Psoas muscle (tissue), 8 donors: ENCODE measurements around the gene LMOD1. TPM values are rescaled to one million over a fixed set of nuclear protein-coding genes. Genes with fewer than 3 reads are reported as not detected.

Source experiments
- ATAC-seq, 4 donors: fragments of 200-7000 bp; cut with Tn5 transposase; one replicate each; pipeline ENCODE4 v1.9.1; 2020; ENCODE audit warnings: moderate library complexity in 3 of 4, mild to moderate bottlenecking in 2 of 4
- DNase-seq, 2 donors: peaks; one replicate each; pipeline ENCODE4 v3.0.0-alpha.2; 2020
- H3K27ac ChIP-seq: fragments of 200-600 bp; one replicate; pipeline ENCODE4 v1.8.0; 2022
- H3K27me3 ChIP-seq, 3 donors: fragments of 200-600 bp in 1 of 3; one replicate each; pipeline versions ENCODE4 v1.6.1 to v1.8.0; 2013 to 2022; ENCODE audit warnings: low read length in 2 of 3, mild to moderate bottlenecking in 2 of 3, moderate library complexity in 1 of 3; ENCODE audit not compliant: insufficient read depth in 3 of 3
- H3K36me3 ChIP-seq, 2 donors: fragments of 200-600 bp in 1 of 2; one replicate each; pipeline versions ENCODE4 v1.6.1 to v1.8.0; 2013 to 2022; ENCODE audit warnings: low read depth in 1 of 2, mild to moderate bottlenecking in 1 of 2, moderate library complexity in 1 of 2; ENCODE audit not compliant: insufficient read depth in 1 of 2
- H3K4me1 ChIP-seq: fragments of 200-600 bp; one replicate; pipeline ENCODE4 v1.8.0; 2022
- H3K4me3 ChIP-seq: fragments of 200-600 bp; one replicate; pipeline ENCODE4 v1.8.0; 2022; ENCODE audit warnings: mild to moderate bottlenecking
- H3K9me3 ChIP-seq: fragments of 200-600 bp; one replicate; pipeline ENCODE4 v1.8.0; 2022
- WGBS, 3 donors: extraction: QIAGEN DNeasy Blood & Tissue Kit; methylation state at CpG; one replicate each; pipeline versions ENCODE4 v1.1.6 to v1.1.7; 2013; 5-methylcytosine and 5-hydroxymethylcytosine counted together
- intact Hi-C, 2 donors: fragments of 100-400 bp; cut with DNase I; formaldehyde crosslinking; loops; one replicate each; pipeline versions ENCODE4 v1.11.0 to v1.14.2; 2022
- polyA plus RNA-seq, 3 donors: library from polyadenylated mRNA; stranded (reverse); fragments of 200-250 nt; gene quantifications; one replicate each; pipeline ENCODE4 v1.2.3, GENCODE V29; 2013
- total RNA-seq, 4 donors: library from RNA; stranded (reverse); fragmentation: NEBNext Ultra II Directional in 2 of 4; extraction: Animal tissue kit (Norgen Biotek cat#: 25700) in 2 of 4; gene quantifications; one replicate each; pipeline versions ENCODE4 v1.2.1 to v1.2.4, GENCODE V29; 2021 to 2023
- TF ChIP-seq, protein P1 (sequence below): fragments of 200-600 bp; IDR thresholded peaks from one replicate; pipeline ENCODE4 v1.8.0; 2022; ENCODE audit warnings: antibody characterized with exemption
- donor health status: healthy with polysubstance abuse.
- donor health status: DM: no; HTN: no; CAD: no; lungs with moderate emphysema.
- donor health status: Bipolar disorder and iron deficiency.
- donor health status: healthy.
- donor health status: DM: yes; HTN: yes; CAD: no.
- donor health status: DM: no; HTN: no; CAD: no.
- donor health status: DM: no; HTN: no; CAD: no.
- donor health status: DM: yes; HTN: yes; CAD: no.

The LMOD1 gene
- total and polyA plus RNA-seq, 7 donors: 4.9 to 45.4 (median 15.5) TPM

DNA sequence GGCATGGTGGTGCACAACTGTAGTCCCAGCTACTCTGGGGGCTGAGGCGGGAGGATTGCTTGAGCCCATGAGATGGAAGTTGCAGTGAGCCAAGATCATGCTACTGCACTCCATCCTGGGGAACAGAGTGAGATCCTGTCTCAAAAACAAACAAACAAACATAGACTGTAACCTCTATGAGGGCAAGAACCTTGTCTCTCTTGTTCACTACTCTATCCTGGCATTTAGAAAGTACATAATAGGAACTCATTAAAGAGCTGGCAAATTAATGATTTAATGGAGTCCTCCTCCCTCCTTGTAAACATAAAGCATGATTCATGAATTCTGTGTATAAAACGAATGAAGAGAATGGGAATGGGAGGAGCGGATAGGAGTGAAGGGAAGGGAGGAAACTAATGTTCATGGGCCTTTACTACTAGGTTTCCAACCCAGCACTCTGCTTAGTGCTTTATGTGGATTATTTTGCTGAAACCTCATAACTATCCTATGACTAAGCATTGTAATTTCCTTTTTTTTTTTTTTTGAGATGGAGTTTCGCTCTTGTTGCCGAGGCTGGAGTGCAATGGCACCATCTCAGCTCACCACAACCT is 8.6 kb downstream of the LMOD1 start:
- ATAC-seq: no peak
- no peak for DNase-seq
- 63 to 79% (median 64%) methylated on average over 5 of the region's 5 CpGs for WGBS, 3 donors
- H3K4me3 ChIP-seq: no peak overlapping the region
- H3K4me1 ChIP-seq: peaks cover 33% of the 10 kb centered on the region
- no peaks in the 10 kb centered on the region for H3K36me3 ChIP-seq
- intact Hi-C loops: no loop called here
- H3K9me3 ChIP-seq: no peaks in the 10 kb centered on the region
- H3K27me3 ChIP-seq: no peaks in the 10 kb centered on the region
- peak overlapping the region; percentile 86 for H3K27ac ChIP-seq
- TF ChIP-seq, protein P1, sequence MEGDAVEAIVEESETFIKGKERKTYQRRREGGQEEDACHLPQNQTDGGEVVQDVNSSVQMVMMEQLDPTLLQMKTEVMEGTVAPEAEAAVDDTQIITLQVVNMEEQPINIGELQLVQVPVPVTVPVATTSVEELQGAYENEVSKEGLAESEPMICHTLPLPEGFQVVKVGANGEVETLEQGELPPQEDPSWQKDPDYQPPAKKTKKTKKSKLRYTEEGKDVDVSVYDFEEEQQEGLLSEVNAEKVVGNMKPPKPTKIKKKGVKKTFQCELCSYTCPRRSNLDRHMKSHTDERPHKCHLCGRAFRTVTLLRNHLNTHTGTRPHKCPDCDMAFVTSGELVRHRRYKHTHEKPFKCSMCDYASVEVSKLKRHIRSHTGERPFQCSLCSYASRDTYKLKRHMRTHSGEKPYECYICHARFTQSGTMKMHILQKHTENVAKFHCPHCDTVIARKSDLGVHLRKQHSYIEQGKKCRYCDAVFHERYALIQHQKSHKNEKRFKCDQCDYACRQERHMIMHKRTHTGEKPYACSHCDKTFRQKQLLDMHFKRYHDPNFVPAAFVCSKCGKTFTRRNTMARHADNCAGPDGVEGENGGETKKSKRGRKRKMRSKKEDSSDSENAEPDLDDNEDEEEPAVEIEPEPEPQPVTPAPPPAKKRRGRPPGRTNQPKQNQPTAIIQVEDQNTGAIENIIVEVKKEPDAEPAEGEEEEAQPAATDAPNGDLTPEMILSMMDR: no peak

DNA sequence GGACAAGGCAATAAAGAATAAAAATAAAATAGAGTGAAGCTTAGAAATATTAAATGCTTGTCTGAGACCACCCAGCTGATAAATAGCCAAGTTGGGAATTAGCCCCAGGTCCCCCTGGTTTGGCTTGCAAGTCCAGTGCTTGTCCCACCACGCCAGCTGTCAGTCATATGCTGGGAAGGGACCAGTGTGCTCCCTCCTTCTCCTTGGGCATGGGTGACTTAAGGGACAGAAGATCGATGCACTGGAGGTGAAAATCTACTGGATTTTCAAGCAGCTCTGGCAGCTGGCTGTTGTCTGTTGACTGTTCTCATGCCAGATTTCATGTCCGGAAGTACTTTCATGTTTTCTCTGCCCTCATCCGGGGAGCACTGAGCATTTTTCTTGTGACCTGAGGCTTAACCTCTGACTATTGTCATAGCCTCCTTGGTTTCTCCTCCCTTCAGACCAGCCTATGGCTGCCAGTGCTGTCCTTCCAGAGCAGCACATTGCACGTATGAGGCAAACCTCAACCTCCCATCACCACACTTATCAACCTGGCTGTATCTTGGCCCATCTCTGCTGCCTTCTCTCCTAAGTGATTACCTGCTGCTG is 12.4 kb downstream of the LMOD1 start:
- ATAC-seq: no peak
- peak overlapping the region; percentile 39 for H3K27ac ChIP-seq
- H3K4me1 ChIP-seq: peaks cover 26% of the 10 kb centered on the region

DNA sequence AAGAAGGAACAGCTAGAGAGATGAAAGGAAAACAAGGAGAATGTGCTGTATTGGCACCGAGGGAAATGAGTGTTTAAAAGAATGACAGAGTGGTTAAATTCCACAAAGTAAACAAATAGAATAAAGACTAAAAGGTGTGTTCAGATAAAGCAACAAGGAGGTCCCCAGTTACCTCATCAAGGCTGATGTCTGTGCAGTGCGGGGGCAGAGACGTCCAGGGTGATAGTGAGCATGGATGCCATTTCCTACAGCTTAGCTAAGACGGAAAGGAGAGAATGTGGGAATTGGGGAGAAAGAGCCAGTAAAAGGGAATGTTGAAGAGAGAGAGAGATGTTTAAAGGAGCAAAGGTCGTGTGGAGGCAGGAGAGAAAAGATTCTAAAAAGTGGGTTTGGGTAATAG is 15.5 kb downstream of the LMOD1 start:
- Histone ChIP-seq H3K4me1 (peaks cover 25% of the 10 kb centered on the region), H3K36me3 (peaks cover 0 to 16% of the 10 kb centered on the region in 2 donors), H3K9me3 (no peaks in the 10 kb centered on the region), H3K27ac (peak overlapping the region; percentile 3), H3K27me3 (no peaks in the 10 kb centered on the region), H3K4me3 (no peak overlapping the region)
- 81 to 86% (median 81%) methylated on average over 5 of the region's 5 CpGs for WGBS, 3 donors
- TF ChIP-seq, protein P1: no peak
- intact Hi-C loops: no loop called here
- DNase-seq (no peak), ATAC-seq (no peak)

More for the DNA sequence above, 12.4 kb downstream of the LMOD1 start:
- intact Hi-C loops: no loop called here
- TF ChIP-seq, protein P1: no peak
- DNase-seq: no peak
- Histone ChIP-seq H3K36me3 (peaks cover 0 to 16% of the 10 kb centered on the region in 2 donors), H3K27me3 (no peaks in the 10 kb centered on the region), H3K4me3 (no peak overlapping the region), H3K9me3 (no peaks in the 10 kb centered on the region)
- 20 to 24% (median 21%) methylated on average over 5 of the region's 5 CpGs for WGBS, 3 donors

DNA sequence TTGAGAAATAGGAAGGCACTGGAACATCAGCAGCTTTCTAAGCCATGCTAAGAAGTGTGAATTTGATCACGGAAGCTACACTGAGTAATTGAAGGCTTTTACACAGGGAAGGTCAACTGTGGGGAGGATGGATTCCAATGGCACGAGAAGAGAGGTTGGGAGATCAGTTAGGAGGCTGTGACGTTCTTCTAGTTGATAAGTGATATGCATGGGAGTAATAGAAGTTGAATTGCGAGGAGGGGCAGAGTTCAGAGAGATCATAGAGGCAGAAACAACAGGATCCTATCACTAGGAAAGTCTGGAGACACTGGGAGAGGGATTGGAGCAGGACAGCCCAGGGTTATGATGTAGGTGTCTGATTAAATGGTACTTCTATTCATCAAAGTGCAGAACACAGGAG is 16.2 kb downstream of the LMOD1 start:
- H3K9me3 ChIP-seq: no peaks in the 10 kb centered on the region
- 43 to 71% (median 50%) methylated on average over 4 of the region's 4 CpGs for WGBS, 3 donors
- DNase-seq: no peak
- H3K4me3 ChIP-seq: no peak overlapping the region
- peaks cover 27% of the 10 kb centered on the region for H3K4me1 ChIP-seq
- no peak for ATAC-seq
- peak overlapping the region; percentile 3 for H3K27ac ChIP-seq
- TF ChIP-seq, protein P1: no peak
- intact Hi-C loops: no loop called here
- H3K36me3 ChIP-seq: peaks cover 0 to 16% of the 10 kb centered on the region in 2 donors
- no peaks in the 10 kb centered on the region for H3K27me3 ChIP-seq
